Body of pancreas (tissue), 4 donors: ENCODE results near the gene RHBDF2. TPM values are rescaled to one million over a fixed set of nuclear protein-coding genes. Genes with fewer than 3 reads are reported as not detected.
A peak's percentile ranks its signal among the peaks of the same experiment; 100 is the strongest.

Source experiments
- ATAC-seq: fragments of 150-250 bp; one replicate; pipeline ENCODE4 v1.9.1; 2016
- DNase-seq, 4 donors: peaks; one replicate each; pipeline ENCODE4 v3.0.0-alpha.2; 2019
- H3K27ac ChIP-seq, 4 donors: fragments of 200-600 bp; sonication (generic); 1 replicate in 3 of 4; 2 replicates in 1 of 4; pipeline versions ENCODE4 v1.5.1 to v1.6.1; 2016 to 2019; ENCODE audit warnings: mild to moderate bottlenecking in 1 of 4, mixed read lengths in 1 of 4, moderate library complexity in 1 of 4
- H3K27me3 ChIP-seq, 2 donors: fragments of 200-600 bp; sonication (generic); one replicate each; pipeline ENCODE4 v1.6.0; 2016; ENCODE audit warnings: mild to moderate bottlenecking in 1 of 2
- H3K36me3 ChIP-seq, 2 donors: fragments of 200-600 bp; sonication (generic); replicated peaks in 1 of 2; 2 replicates each; pipeline ENCODE4 v1.5.1; 2016; ENCODE audit warnings: low read depth in 2 of 2; ENCODE audit not compliant: insufficient read depth in 1 of 2
- H3K4me1 ChIP-seq: fragments of 200-600 bp; sonication (generic); one replicate; pipeline ENCODE4 v1.6.0; 2016
- H3K4me3 ChIP-seq, 2 donors: fragments of 200-600 bp; sonication (generic); 1 replicate in 1 of 2; 2 replicates in 1 of 2; pipeline ENCODE4 v1.5.1; 2016 to 2019
- H3K9me3 ChIP-seq, 3 donors: fragments of 200-600 bp; sonication (generic); 1 replicate in 2 of 3; 2 replicates in 1 of 3; pipeline ENCODE4 v1.5.1; 2016
- CTCF ChIP-seq, 7 experiments: fragments of 450-650 bp in 4 of 7; fragments of 200-600 bp in 3 of 7; sonication (generic) in 3 of 7; IDR thresholded peaks; one replicate each; pipeline ENCODE4 v1.5.1; 2016 to 2019; ENCODE audit warnings: antibody characterized with exemption in 7 of 7
- POLR2A ChIP-seq, 3 donors: fragments of 450-650 bp; IDR thresholded peaks; one replicate each; pipeline ENCODE4 v1.6.1; 2016; ENCODE audit warnings: antibody characterized with exemption in 3 of 3, mild to moderate bottlenecking in 2 of 3
- WGBS, 2 donors: methylation state at CpG; one replicate each; pipeline ENCODE4 v1.1.5; 2017; 5-methylcytosine and 5-hydroxymethylcytosine counted together
- intact Hi-C: fragments of 100-400 bp; cut with DNase I; formaldehyde crosslinking; loops from one replicate; pipeline ENCODE4 v1.15.1; 2023
- total RNA-seq, 2 donors: library from RNA; depleted of rRNA; stranded (reverse); fragments of >200 nt; gene quantifications; one replicate each; pipeline ENCODE4 v1.1.0, GENCODE V29; 2016

The RHBDF2 gene
- total RNA-seq, 2 donors from 2014 or later = 23.1 to 48.1 TPM

GRCh38 chr17:76490112-76490710 is 11.0 kb downstream of the RHBDF2 start:
- ATAC-seq (no peak), DNase-seq (no peak)
- Histone ChIP-seq H3K4me1 (peaks cover 33% of the 10 kb centered on the region), H3K9me3 (no peaks in the 10 kb centered on the region), H3K4me3 (no peak overlapping the region), H3K27ac (no peak overlapping the region), H3K36me3 (no peaks in the 10 kb centered on the region), H3K27me3 (no peaks in the 10 kb centered on the region)
- intact Hi-C loops = no loop called here
- TF ChIP-seq POLR2A (IDR thresholded peaks at IDR 0.05) = no peak
- TF ChIP-seq CTCF (IDR thresholded peaks at IDR 0.05) = no peak
- WGBS, 2 donors = 70 to 84% methylated on average over 5 to 10 of the region's 10 CpGs

DNA sequence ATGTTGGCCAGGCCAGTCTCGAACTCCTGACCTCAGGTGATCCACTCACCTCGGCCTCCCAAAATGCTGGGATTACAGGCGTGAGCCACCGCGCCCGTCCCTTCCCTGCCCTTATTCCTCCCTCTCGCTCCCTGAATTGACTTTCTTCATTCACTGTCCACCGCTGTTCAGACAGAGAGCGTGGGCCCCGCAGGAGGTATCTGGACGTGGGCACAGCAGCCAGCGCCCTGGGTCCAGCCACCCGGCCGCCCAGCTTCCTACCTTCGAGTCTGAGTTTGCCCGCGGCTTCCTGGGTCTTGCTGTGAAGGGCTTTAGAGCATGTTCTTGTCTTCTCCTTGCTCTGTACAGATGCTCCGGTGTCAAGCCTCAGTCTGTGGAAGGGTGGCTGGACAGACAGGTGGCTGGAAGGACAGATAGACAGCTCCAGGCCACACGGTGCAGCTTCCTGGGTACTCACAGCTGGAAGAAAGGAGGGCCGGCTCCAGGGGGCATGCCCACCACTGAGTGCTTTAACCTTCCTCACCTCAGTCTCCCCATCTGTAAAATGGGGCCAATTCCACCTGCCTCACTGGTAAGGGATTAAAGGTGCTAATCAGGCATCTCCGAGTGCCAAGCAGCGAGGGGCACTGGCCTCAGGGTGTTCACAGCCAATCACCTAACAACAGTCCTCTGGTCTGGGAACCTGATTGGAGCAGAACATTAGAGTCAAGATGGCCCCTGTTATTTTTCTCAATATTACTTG is 13.6 kb downstream of the RHBDF2 start:
- 97 to 99% methylated on average over 19 to 22 of the region's 22 CpGs for whole genome bisulfite sequencing, 2 donors
- no peaks in the 10 kb centered on the region for H3K9me3 ChIP-seq
- DNase-seq (no peak), ATAC-seq (no peak)
- H3K36me3 ChIP-seq = no peaks in the 10 kb centered on the region
- no peak overlapping the region for H3K4me3 ChIP-seq
- H3K27ac ChIP-seq = peak overlapping the region in 1 of 4 donors; percentile 2
- intact Hi-C loops = no loop called here
- TF ChIP-seq CTCF (IDR thresholded peaks at IDR 0.05) = no peak
- no peak for TF ChIP-seq POLR2A (IDR thresholded peaks at IDR 0.05)
- H3K27me3 ChIP-seq = no peaks in the 10 kb centered on the region
- peaks cover 16% of the 10 kb centered on the region for H3K4me1 ChIP-seq

- peak; percentile 40 for ATAC-seq
- no peaks in the 10 kb centered on the region for H3K9me3 ChIP-seq
- H3K27ac ChIP-seq = peak overlapping the region in 2 of 4 donors; percentile 45 to 69
- no peaks in the 10 kb centered on the region for H3K27me3 ChIP-seq
- 71 to 73% methylated on average over 11 of the region's 11 CpGs for WGBS, 2 donors
- intact Hi-C loops = no loop called here
- peak in 3 of 4 donors; percentile 35 to 77 (median 38) for DNase-seq
- peaks cover 0 to 2% of the 10 kb centered on the region in 2 donors for H3K36me3 ChIP-seq
- H3K4me3 ChIP-seq = no peak overlapping the region
- TF ChIP-seq POLR2A (IDR thresholded peaks at IDR 0.05) (peak in 1 of 3 donors; percentile 49), CTCF (IDR thresholded peaks at IDR 0.05) (no peak)
- peaks cover under 1% of the 10 kb centered on the region for H3K4me1 ChIP-seq
These were observed 15.7 kb downstream of the RHBDF2 start for GRCh38 chr17:76485569-76485968.

GRCh38 chr17:76484228-76484725 is 16.9 kb downstream of the RHBDF2 start:
- 90% methylated on average over 11 of the region's 11 CpGs for WGBS, 2 donors
- no peaks in the 10 kb centered on the region for H3K27me3 ChIP-seq
- peak overlapping the region in 1 of 4 donors; percentile 69 for H3K27ac ChIP-seq
- H3K36me3 ChIP-seq = peaks cover 0 to 3% of the 10 kb centered on the region in 2 donors
- intact Hi-C loops = no loop called here
- no peak for TF ChIP-seq CTCF (IDR thresholded peaks at IDR 0.05)
- TF ChIP-seq POLR2A (IDR thresholded peaks at IDR 0.05) = no peak
- no peaks in the 10 kb centered on the region for H3K9me3 ChIP-seq
- ATAC-seq = no peak
- DNase-seq = no peak
- H3K4me3 ChIP-seq = no peak overlapping the region
- no peaks in the 10 kb centered on the region for H3K4me1 ChIP-seq
